ENCODE data around the gene STAM2.
"Not testable (repeated sequence)": the region's sequence is repeated elsewhere in the genome, so short reads cannot be mapped to it uniquely, and the experiment has no call there.

DNA sequence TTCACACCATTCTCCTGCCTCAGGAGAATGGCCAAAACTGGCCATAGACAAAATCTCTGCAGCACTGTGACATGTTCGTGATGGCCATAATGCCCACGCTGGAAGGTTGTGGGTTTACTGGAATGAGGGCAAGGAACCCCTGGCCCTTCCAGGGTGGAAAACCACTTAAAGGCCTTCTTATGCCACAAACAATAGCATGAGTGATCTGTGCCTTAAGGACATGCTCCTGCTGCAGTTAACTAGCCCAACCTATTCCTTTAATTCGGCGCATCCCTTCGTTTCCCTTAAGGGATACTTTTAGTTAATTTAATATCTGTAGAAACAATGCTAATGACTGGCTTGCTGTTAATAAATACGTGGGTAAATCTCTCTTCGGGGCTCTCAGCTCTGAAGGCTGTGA, 2.1 kb upstream of the STAM2 start:
- TF ChIP-seq, protein P1, sequence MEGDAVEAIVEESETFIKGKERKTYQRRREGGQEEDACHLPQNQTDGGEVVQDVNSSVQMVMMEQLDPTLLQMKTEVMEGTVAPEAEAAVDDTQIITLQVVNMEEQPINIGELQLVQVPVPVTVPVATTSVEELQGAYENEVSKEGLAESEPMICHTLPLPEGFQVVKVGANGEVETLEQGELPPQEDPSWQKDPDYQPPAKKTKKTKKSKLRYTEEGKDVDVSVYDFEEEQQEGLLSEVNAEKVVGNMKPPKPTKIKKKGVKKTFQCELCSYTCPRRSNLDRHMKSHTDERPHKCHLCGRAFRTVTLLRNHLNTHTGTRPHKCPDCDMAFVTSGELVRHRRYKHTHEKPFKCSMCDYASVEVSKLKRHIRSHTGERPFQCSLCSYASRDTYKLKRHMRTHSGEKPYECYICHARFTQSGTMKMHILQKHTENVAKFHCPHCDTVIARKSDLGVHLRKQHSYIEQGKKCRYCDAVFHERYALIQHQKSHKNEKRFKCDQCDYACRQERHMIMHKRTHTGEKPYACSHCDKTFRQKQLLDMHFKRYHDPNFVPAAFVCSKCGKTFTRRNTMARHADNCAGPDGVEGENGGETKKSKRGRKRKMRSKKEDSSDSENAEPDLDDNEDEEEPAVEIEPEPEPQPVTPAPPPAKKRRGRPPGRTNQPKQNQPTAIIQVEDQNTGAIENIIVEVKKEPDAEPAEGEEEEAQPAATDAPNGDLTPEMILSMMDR (IDR thresholded peaks at IDR 0.05) = not testable (repeated sequence)
- TF ChIP-seq POLR2A (IDR thresholded peaks at IDR 0.05) = not testable (repeated sequence)

Data from body of pancreas (tissue), 4 donors.